ENCODE data around the gene CINP. TPM values are rescaled to one million over a fixed set of nuclear protein-coding genes. Genes with fewer than 3 reads are reported as not detected.

CINP gene
- total and polyA plus RNA-seq, 2 of the 13 experiments (the other 11 are each of a cell fraction or from before 2014, with no cell fraction given), result 32.8 to 42.8 TPM

DNA sequence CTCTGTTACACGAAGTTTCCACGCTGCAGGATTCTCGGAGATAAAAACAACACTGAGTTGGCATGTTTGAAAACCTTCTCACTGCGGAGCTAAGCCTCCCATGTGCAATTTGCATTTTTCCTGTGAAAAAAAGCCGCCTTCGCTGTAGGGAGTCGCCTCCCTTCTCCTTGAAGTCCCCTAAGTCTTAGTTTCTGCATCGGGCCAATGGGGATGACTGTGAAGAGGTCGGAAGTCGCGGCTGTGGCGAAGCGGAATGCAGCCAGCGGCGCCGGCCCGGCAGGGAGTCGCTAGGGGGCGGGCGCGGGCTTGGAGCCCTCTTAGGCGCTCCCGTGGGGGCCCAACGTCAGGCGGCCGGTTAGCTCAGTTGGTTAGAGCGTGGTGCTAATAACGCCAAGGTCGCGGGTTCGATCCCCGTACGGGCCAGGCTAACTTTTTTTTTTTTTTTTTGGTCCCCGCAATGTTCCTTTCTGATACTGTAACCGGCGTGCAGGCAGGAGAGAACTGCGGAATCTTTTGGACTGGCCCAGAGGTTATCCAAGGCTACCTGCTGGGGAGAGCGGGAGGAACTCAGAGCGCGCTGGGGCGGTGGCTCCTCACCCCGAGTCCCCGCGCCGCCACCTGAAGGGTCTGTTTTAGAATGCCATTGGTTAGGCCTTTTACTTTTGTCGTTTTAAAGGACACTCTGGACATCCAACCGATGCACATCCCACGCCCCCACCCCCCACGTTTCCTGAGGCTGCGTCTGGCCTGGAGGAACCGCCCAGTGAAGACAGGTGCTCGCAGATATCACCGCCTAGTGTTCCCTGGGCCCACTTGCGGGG is 45.7 kb downstream of the CINP start (continued):
- TF ChIP-seq KAT8 (CRISPR knock-in tag; IDR thresholded peaks at IDR 0.05) (peak; percentile 66; the same call in 1 of the 2 replicates), MTA3 (CRISPR knock-in tag; IDR thresholded peaks at IDR 0.05) (no peak), ZFP90 (CRISPR knock-in tag; IDR thresholded peaks at IDR 0.05; ENCODE audit: borderline replicate concordance) (no peak), THYN1 (CRISPR knock-in tag; IDR thresholded peaks at IDR 0.05; ENCODE audit: borderline replicate concordance, low read depth) (no peak), ZNF615 (CRISPR knock-in tag; IDR thresholded peaks at IDR 0.05; ENCODE audit: borderline replicate concordance) (peak; percentile 74; the same call in 1 of the 2 replicates), JARID2 (CRISPR knock-in tag; IDR thresholded peaks at IDR 0.05; ENCODE audit: insufficient replicate concordance) (no peak), KLF12 (CRISPR knock-in tag; IDR thresholded peaks at IDR 0.05; ENCODE audit: borderline replicate concordance) (peak; percentile 59; the same call in 1 of the 2 replicates), NR2F2 (IDR thresholded peaks at IDR 0.05; ENCODE audit: borderline replicate concordance, low read depth) (peak; percentile 55; the same call in 1 of the 2 replicates), ZNF20 (CRISPR knock-in tag; IDR thresholded peaks at IDR 0.05) (0 out of 2 replicates have a peak, but pooled peaks have one; percentile 67), DR1 (CRISPR knock-in tag; IDR thresholded peaks at IDR 0.05) (peak; percentile 35; the same call in 1 of the 2 replicates), KDM5A (IDR thresholded peaks at IDR 0.05; ENCODE audit: borderline replicate concordance, low read length) (0 out of 2 replicates have a peak, but pooled peaks have one; percentile 17), RFX1 (IDR thresholded peaks at IDR 0.05) (no peak), ZFP82 (CRISPR knock-in tag; IDR thresholded peaks at IDR 0.05; ENCODE audit: borderline replicate concordance) (no peak), RARA (CRISPR knock-in tag; IDR thresholded peaks at IDR 0.05) (no peak), ZNF629 (CRISPR knock-in tag; conservative IDR thresholded peaks at IDR 0.05) (peak; percentile 95), HCFC1 (IDR thresholded peaks at IDR 0.05; ENCODE audit: low read depth, low read length) (peak; percentile 31; the same call in 1 of the 2 replicates), ZBTB7B (CRISPR knock-in tag; IDR thresholded peaks at IDR 0.05) (peak; percentile 58), GLI4 (CRISPR knock-in tag; IDR thresholded peaks at IDR 0.05; ENCODE audit: borderline replicate concordance) (no peak), ZNF775 (CRISPR knock-in tag; IDR thresholded peaks at IDR 0.05; ENCODE audit: borderline replicate concordance) (no peak)
- TF ChIP-seq, protein P1, sequence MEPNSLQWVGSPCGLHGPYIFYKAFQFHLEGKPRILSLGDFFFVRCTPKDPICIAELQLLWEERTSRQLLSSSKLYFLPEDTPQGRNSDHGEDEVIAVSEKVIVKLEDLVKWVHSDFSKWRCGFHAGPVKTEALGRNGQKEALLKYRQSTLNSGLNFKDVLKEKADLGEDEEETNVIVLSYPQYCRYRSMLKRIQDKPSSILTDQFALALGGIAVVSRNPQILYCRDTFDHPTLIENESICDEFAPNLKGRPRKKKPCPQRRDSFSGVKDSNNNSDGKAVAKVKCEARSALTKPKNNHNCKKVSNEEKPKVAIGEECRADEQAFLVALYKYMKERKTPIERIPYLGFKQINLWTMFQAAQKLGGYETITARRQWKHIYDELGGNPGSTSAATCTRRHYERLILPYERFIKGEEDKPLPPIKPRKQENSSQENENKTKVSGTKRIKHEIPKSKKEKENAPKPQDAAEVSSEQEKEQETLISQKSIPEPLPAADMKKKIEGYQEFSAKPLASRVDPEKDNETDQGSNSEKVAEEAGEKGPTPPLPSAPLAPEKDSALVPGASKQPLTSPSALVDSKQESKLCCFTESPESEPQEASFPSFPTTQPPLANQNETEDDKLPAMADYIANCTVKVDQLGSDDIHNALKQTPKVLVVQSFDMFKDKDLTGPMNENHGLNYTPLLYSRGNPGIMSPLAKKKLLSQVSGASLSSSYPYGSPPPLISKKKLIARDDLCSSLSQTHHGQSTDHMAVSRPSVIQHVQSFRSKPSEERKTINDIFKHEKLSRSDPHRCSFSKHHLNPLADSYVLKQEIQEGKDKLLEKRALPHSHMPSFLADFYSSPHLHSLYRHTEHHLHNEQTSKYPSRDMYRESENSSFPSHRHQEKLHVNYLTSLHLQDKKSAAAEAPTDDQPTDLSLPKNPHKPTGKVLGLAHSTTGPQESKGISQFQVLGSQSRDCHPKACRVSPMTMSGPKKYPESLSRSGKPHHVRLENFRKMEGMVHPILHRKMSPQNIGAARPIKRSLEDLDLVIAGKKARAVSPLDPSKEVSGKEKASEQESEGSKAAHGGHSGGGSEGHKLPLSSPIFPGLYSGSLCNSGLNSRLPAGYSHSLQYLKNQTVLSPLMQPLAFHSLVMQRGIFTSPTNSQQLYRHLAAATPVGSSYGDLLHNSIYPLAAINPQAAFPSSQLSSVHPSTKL (CRISPR knock-in tag; IDR thresholded peaks at IDR 0.05), result peak; percentile 29; the same call in 1 of the 2 replicates
- TF ChIP-seq, protein P2, sequence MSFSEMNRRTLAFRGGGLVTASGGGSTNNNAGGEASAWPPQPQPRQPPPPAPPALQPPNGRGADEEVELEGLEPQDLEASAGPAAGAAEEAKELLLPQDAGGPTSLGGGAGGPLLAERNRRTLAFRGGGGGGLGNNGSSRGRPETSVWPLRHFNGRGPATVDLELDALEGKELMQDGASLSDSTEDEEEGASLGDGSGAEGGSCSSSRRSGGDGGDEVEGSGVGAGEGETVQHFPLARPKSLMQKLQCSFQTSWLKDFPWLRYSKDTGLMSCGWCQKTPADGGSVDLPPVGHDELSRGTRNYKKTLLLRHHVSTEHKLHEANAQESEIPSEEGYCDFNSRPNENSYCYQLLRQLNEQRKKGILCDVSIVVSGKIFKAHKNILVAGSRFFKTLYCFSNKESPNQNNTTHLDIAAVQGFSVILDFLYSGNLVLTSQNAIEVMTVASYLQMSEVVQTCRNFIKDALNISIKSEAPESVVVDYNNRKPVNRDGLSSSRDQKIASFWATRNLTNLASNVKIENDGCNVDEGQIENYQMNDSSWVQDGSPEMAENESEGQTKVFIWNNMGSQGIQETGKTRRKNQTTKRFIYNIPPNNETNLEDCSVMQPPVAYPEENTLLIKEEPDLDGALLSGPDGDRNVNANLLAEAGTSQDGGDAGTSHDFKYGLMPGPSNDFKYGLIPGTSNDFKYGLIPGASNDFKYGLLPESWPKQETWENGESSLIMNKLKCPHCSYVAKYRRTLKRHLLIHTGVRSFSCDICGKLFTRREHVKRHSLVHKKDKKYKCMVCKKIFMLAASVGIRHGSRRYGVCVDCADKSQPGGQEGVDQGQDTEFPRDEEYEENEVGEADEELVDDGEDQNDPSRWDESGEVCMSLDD (CRISPR knock-in tag; IDR thresholded peaks at IDR 0.05; ENCODE audit: borderline replicate concordance), result no peak
- TF ChIP-seq, protein P3, sequence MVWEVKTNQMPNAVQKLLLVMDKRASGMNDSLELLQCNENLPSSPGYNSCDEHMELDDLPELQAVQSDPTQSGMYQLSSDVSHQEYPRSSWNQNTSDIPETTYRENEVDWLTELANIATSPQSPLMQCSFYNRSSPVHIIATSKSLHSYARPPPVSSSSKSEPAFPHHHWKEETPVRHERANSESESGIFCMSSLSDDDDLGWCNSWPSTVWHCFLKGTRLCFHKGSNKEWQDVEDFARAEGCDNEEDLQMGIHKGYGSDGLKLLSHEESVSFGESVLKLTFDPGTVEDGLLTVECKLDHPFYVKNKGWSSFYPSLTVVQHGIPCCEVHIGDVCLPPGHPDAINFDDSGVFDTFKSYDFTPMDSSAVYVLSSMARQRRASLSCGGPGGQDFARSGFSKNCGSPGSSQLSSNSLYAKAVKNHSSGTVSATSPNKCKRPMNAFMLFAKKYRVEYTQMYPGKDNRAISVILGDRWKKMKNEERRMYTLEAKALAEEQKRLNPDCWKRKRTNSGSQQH (CRISPR knock-in tag; IDR thresholded peaks at IDR 0.05; ENCODE audit: low read depth), result no peak
